ENCODE results near the gene NLN.
A peak's percentile ranks its signal among the peaks of the same experiment; 100 is the strongest.

NLN gene

GRCh38 chr5:65766175-65766574 is 44.2 kb downstream of the NLN start:
- DNase-seq: no peak
- H2BK120ac ChIP-seq (ENCODE audit: low read depth, low read length): no peak overlapping the region
- H3K27ac ChIP-seq (ENCODE audit: low read length, poor library complexity, severe bottlenecking): no peak overlapping the region
- H3K9me3 ChIP-seq (ENCODE audit: control insufficient read depth, low read length): no peaks in the 10 kb centered on the region
- H3K18ac ChIP-seq (ENCODE audit: low read depth in 1 of 2, low read length in 2 of 2): no peak overlapping the region
- H3K4ac ChIP-seq (ENCODE audit: low read depth in 1 of 2, low read length in 2 of 2): no peak overlapping the region
- H3K9ac ChIP-seq (ENCODE audit: low read length): no peak overlapping the region
- H4K91ac ChIP-seq (ENCODE audit: low read length): no peak overlapping the region
- no peak overlapping the region for H2BK15ac ChIP-seq (ENCODE audit: low read depth, poor library complexity, severe bottlenecking)
- H3K27me3 ChIP-seq (ENCODE audit: control insufficient read depth in 1 of 2, insufficient read depth in 1 of 2, low read length in 2 of 2): no peaks in the 10 kb centered on the region
- 100% methylated on average over 2 of the region's 2 CpGs for WGBS
- no peak overlapping the region for H3K14ac ChIP-seq (ENCODE audit: low read length in 2 of 2)
- H3K23ac ChIP-seq (ENCODE audit: low read length in 2 of 2): no peak overlapping the region
- H2AFZ ChIP-seq (ENCODE audit: low read depth, low read length): no peak overlapping the region
- no peak overlapping the region for H3K4me2 ChIP-seq (ENCODE audit: low read length, poor library complexity, severe bottlenecking)
- H3K36me3 ChIP-seq (ENCODE audit: control insufficient read depth in 1 of 2, insufficient read depth in 2 of 2, low read depth in 1 of 2, low read length in 2 of 2): peaks cover 7 to 11% of the 10 kb centered on the region in 2 experiments
- H3K4me1 ChIP-seq (ENCODE audit: control insufficient read depth, insufficient read depth, low read depth, low read length): no peaks in the 10 kb centered on the region
- no peak overlapping the region for H3K4me3 ChIP-seq (ENCODE audit: insufficient read depth in 1 of 2, low read depth in 1 of 2, low read length in 2 of 2)
- H4K8ac ChIP-seq (ENCODE audit: low read length): no peak overlapping the region
- H2BK5ac ChIP-seq (ENCODE audit: low read depth, low read length, poor library complexity, severe bottlenecking): no peak overlapping the region
- H2AK5ac ChIP-seq (ENCODE audit: low read length, severe bottlenecking): no peak overlapping the region
- no peak overlapping the region for H2BK12ac ChIP-seq (ENCODE audit: low read length in 2 of 2)
- peaks cover 11% of the 10 kb centered on the region for H3K79me1 ChIP-seq (replicated peaks; ENCODE audit: low read length, poor library complexity, severe bottlenecking)

GRCh38 chr5:65766781-65767180 is 44.8 kb downstream of the NLN start:
- Histone ChIP-seq H3K79me1 (replicated peaks; ENCODE audit: low read length, poor library complexity, severe bottlenecking) (peaks cover 9% of the 10 kb centered on the region), H3K9ac (ENCODE audit: low read length) (no peak overlapping the region), H3K18ac (ENCODE audit: low read depth in 1 of 2, low read length in 2 of 2) (no peak overlapping the region), H3K4me3 (ENCODE audit: insufficient read depth in 1 of 2, low read depth in 1 of 2, low read length in 2 of 2) (no peak overlapping the region), H4K91ac (ENCODE audit: low read length) (no peak overlapping the region), H3K27me3 (ENCODE audit: control insufficient read depth in 1 of 2, insufficient read depth in 1 of 2, low read length in 2 of 2) (no peaks in the 10 kb centered on the region), H3K23ac (ENCODE audit: low read length in 2 of 2) (no peak overlapping the region), H3K14ac (ENCODE audit: low read length in 2 of 2) (no peak overlapping the region), H2AFZ (ENCODE audit: low read depth, low read length) (no peak overlapping the region), H2BK15ac (ENCODE audit: low read depth, poor library complexity, severe bottlenecking) (peak overlapping the region; percentile 28), H3K9me3 (ENCODE audit: control insufficient read depth, low read length) (no peaks in the 10 kb centered on the region), H2BK5ac (ENCODE audit: low read depth, low read length, poor library complexity, severe bottlenecking) (no peak overlapping the region), H2BK12ac (ENCODE audit: low read length in 2 of 2) (no peak overlapping the region), H3K4me2 (ENCODE audit: low read length, poor library complexity, severe bottlenecking) (no peak overlapping the region), H2BK120ac (ENCODE audit: low read depth, low read length) (no peak overlapping the region), H3K4ac (ENCODE audit: low read depth in 1 of 2, low read length in 2 of 2) (no peak overlapping the region), H2AK5ac (ENCODE audit: low read length, severe bottlenecking) (no peak overlapping the region), H3K27ac (ENCODE audit: low read length, poor library complexity, severe bottlenecking) (no peak overlapping the region), H3K36me3 (ENCODE audit: control insufficient read depth in 1 of 2, insufficient read depth in 2 of 2, low read depth in 1 of 2, low read length in 2 of 2) (peaks cover 7 to 11% of the 10 kb centered on the region in 2 experiments), H3K4me1 (ENCODE audit: control insufficient read depth, insufficient read depth, low read depth, low read length) (no peaks in the 10 kb centered on the region), H4K8ac (ENCODE audit: low read length) (no peak overlapping the region)
- WGBS: 100% methylated on average over 2 of the region's 2 CpGs
- DNase-seq: no peak

DNA sequence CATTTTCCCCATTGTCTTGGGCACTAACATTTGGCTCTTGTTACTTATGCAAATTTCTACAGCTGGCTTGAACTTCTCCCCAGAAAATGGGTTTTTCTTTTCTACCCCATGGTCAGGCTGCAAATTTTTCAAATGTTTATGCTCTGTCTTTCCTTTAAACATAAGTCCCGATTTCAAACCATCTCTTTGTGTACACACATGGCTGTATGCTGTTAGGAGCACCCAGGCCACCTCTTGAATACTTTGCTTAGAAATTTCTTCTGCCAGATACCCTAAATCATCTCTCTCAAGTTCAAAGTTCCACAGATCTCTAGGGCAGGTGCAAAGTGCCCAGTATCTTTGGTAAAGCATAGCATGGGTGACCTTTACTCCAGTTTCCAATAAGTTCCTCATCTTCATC is 45.6 kb downstream of the NLN start:
- Histone ChIP-seq H3K14ac (ENCODE audit: low read length in 2 of 2) (no peak overlapping the region), H3K23ac (ENCODE audit: low read length in 2 of 2) (no peak overlapping the region), H3K9me3 (ENCODE audit: control insufficient read depth, low read length) (no peaks in the 10 kb centered on the region), H2AK5ac (ENCODE audit: low read length, severe bottlenecking) (no peak overlapping the region), H3K27me3 (ENCODE audit: control insufficient read depth in 1 of 2, insufficient read depth in 1 of 2, low read length in 2 of 2) (no peaks in the 10 kb centered on the region), H3K4ac (ENCODE audit: low read depth in 1 of 2, low read length in 2 of 2) (no peak overlapping the region), H2BK5ac (ENCODE audit: low read depth, low read length, poor library complexity, severe bottlenecking) (no peak overlapping the region), H3K18ac (ENCODE audit: low read depth in 1 of 2, low read length in 2 of 2) (no peak overlapping the region), H2AFZ (ENCODE audit: low read depth, low read length) (no peak overlapping the region), H4K91ac (ENCODE audit: low read length) (no peak overlapping the region), H2BK15ac (ENCODE audit: low read depth, poor library complexity, severe bottlenecking) (no peak overlapping the region), H3K36me3 (ENCODE audit: control insufficient read depth in 1 of 2, insufficient read depth in 2 of 2, low read depth in 1 of 2, low read length in 2 of 2) (peaks cover 7 to 11% of the 10 kb centered on the region in 2 experiments), H4K8ac (ENCODE audit: low read length) (no peak overlapping the region), H3K4me3 (ENCODE audit: insufficient read depth in 1 of 2, low read depth in 1 of 2, low read length in 2 of 2) (no peak overlapping the region), H3K27ac (ENCODE audit: low read length, poor library complexity, severe bottlenecking) (no peak overlapping the region), H3K79me1 (replicated peaks; ENCODE audit: low read length, poor library complexity, severe bottlenecking) (peaks cover 10% of the 10 kb centered on the region), H3K4me1 (ENCODE audit: control insufficient read depth, insufficient read depth, low read depth, low read length) (no peaks in the 10 kb centered on the region), H2BK120ac (ENCODE audit: low read depth, low read length) (no peak overlapping the region), H3K4me2 (ENCODE audit: low read length, poor library complexity, severe bottlenecking) (no peak overlapping the region), H3K9ac (ENCODE audit: low read length) (no peak overlapping the region), H2BK12ac (ENCODE audit: low read length in 2 of 2) (no peak overlapping the region)
- whole genome bisulfite sequencing: 91% methylated on average over 1 of the region's 1 CpG
- DNase-seq: no peak

DNA sequence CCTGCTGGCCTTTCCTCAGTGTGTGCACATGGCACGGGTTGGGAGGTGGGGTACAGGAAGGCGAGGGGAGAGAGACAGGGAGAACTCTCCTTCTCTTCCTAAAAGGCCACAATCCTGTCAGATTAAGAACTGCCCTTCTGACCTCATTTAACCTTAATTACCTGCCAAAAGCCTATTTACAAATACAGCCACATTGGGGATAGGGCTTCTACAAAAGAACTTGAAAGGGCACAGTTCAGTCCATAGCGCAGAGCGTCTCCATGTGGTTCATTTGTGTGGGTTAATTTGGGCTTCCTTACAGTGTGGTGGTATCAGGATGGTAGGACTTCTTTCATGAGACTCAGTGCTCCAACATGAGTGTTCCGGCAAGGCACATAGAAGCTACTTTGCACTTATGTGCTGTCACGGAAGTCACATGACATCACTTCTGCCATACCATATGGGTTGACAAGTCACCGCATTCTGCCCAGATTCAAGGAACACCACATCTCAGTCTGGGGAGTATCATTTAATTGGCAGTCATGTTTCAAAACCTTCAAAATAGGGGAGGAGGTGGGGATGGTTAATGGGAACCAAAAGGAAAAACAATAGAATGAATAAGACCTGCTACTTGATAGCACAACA is 46.8 kb downstream of the NLN start:
- Histone ChIP-seq H3K9me3 (ENCODE audit: control insufficient read depth, low read length) (no peaks in the 10 kb centered on the region), H3K23ac (ENCODE audit: low read length in 2 of 2) (no peak overlapping the region), H2AFZ (ENCODE audit: low read depth, low read length) (no peak overlapping the region), H3K79me1 (replicated peaks; ENCODE audit: low read length, poor library complexity, severe bottlenecking) (peaks cover 10% of the 10 kb centered on the region), H3K4me2 (ENCODE audit: low read length, poor library complexity, severe bottlenecking) (no peak overlapping the region), H4K91ac (ENCODE audit: low read length) (no peak overlapping the region), H4K8ac (ENCODE audit: low read length) (no peak overlapping the region), H3K27ac (ENCODE audit: low read length, poor library complexity, severe bottlenecking) (no peak overlapping the region), H3K9ac (ENCODE audit: low read length) (no peak overlapping the region), H3K4me1 (ENCODE audit: control insufficient read depth, insufficient read depth, low read depth, low read length) (no peaks in the 10 kb centered on the region), H3K4ac (ENCODE audit: low read depth in 1 of 2, low read length in 2 of 2) (no peak overlapping the region), H2BK12ac (ENCODE audit: low read length in 2 of 2) (no peak overlapping the region), H3K36me3 (ENCODE audit: control insufficient read depth in 1 of 2, insufficient read depth in 2 of 2, low read depth in 1 of 2, low read length in 2 of 2) (peaks cover 7 to 11% of the 10 kb centered on the region in 2 experiments), H3K18ac (ENCODE audit: low read depth in 1 of 2, low read length in 2 of 2) (no peak overlapping the region), H2AK5ac (ENCODE audit: low read length, severe bottlenecking) (no peak overlapping the region), H3K4me3 (ENCODE audit: insufficient read depth in 1 of 2, low read depth in 1 of 2, low read length in 2 of 2) (no peak overlapping the region), H2BK15ac (ENCODE audit: low read depth, poor library complexity, severe bottlenecking) (no peak overlapping the region), H2BK5ac (ENCODE audit: low read depth, low read length, poor library complexity, severe bottlenecking) (no peak overlapping the region), H3K27me3 (ENCODE audit: control insufficient read depth in 1 of 2, insufficient read depth in 1 of 2, low read length in 2 of 2) (no peaks in the 10 kb centered on the region), H3K14ac (ENCODE audit: low read length in 2 of 2) (no peak overlapping the region), H2BK120ac (ENCODE audit: low read depth, low read length) (no peak overlapping the region)
- 96% methylated on average over 7 of the region's 7 CpGs for WGBS
- no peak for DNase-seq
